Mucosa of gallbladder (tissue), 1 donor: ENCODE results near the gene SQSTM1. TPM values are rescaled to one million over a fixed set of nuclear protein-coding genes. Genes with fewer than 3 reads are reported as not detected.
"Not testable (repeated sequence)": the region's sequence is repeated elsewhere in the genome, so short reads cannot be mapped to it uniquely, and the experiment has no call there.

Experiments
- DNase-seq: peaks from one replicate; pipeline ENCODE4 v3.0.0-alpha.2; 2020; ENCODE audit warnings: low spot score
- total RNA-seq: library from RNA; stranded (reverse); gene quantifications from one replicate; pipeline ENCODE4 v1.2.1, GENCODE V29; 2021
- donor health status: DM: no; HTN: no; CAD: no.

Gene SQSTM1
- total RNA-seq, 1 donor from 2014 or later = 711 TPM

- DNase-seq = no peak
Observed at GRCh38 chr5:179824745-179825112, 4.0 kb downstream of the SQSTM1 start.

DNA sequence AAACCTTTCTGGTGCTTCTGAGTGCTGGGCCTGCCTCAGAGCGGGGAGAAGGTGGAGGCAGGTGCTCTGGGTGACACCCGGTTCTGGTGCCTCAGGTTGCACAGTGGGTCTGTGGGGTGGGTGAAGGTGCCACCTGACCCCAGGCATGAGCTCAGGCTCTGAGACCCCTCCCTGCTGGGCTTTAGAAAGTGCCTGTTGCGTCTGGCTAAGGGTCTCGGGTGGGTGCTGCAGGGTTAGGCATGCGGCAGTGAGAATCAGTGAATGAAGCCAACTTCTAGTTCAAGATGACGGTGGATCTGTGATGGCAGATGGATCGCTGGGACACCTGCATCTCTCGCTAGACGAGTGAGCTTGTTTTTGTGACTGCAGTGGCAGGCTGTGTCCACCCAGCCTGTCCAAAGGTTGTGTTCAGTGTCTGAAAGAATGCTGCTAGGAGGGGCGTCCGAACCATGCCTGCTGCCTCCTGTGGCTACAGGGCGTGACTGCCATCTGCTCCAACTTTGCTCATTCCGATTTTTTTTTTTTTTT lies 5.0 kb downstream of the SQSTM1 start:
- peak; percentile 68 for DNase-seq

GRCh38 chr5:179827680-179828079 lies 7.0 kb downstream of the SQSTM1 start:
- no peak for DNase-seq

DNA sequence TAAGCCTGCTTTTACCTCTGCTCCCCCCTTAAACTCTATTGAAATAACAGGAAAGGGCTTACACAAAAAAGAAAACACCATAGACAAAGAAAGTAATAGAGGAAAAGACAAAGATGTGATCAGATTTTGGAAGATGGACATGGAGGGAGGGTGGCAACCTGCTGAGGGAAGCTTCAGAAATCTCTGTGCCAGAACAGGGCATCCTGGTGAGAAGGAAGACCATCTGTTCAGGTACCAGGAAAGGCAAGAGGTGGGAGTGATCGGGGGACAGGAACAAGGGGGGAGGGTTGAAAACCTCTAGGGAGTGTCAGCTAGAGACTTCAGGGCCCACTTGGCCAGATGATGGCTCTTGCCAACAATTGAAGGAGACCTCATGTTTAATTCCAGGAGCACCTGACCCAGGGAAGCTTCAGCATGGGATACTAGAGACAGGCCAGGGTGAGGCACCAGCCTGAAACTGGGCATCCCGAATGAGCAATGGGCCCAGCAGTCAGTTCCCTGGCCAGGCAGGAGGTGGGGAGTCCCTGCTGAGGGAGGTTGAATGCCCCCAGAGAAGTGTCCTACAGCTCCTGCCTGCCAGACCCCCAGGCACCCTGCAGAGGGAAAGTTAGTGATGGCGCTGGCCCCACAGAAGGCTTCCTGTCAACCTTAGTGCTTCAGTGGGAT lies 8.2 kb downstream of the SQSTM1 start:
- no peak for DNase-seq

DNA sequence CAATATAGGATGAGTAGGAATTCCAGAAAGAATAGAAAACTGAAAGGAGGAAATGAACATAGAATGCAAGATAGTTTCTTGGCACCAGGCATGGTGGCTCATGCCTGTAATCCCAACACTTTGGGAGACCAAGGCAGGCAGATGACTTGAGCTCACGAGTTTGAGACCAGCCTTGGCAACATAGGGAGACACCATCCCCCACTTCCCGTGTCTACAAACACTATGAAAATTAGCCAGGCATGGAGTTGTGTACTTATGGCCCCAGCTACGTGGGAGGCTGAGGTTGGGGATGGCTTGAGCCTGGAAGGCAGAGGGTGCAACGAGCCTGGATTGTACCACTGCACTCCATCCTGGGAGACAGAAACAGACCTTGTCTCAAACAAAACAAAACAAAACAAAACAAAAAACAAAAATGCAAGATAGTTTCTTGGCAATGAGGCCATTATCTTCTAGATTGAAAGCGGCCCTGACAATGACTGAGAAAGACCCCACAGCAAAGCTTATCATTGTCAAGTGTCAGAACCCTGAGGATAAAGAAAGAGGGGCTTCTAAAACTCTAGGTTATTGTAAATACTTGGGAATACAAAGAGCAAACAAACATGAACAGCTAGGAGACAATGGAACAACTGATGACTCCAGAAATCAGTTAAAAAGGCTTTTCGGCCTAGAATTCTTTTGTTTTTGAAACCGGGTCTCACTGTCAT lies 9.2 kb downstream of the SQSTM1 start:
- no peak for DNase-seq

- no peak for DNase-seq
Observed at GRCh38 chr5:179830818-179831468, 10.2 kb downstream of the SQSTM1 start.

- no peak for DNase-seq
Observed at GRCh38 chr5:179832039-179832745, 11.5 kb downstream of the SQSTM1 start.

DNA sequence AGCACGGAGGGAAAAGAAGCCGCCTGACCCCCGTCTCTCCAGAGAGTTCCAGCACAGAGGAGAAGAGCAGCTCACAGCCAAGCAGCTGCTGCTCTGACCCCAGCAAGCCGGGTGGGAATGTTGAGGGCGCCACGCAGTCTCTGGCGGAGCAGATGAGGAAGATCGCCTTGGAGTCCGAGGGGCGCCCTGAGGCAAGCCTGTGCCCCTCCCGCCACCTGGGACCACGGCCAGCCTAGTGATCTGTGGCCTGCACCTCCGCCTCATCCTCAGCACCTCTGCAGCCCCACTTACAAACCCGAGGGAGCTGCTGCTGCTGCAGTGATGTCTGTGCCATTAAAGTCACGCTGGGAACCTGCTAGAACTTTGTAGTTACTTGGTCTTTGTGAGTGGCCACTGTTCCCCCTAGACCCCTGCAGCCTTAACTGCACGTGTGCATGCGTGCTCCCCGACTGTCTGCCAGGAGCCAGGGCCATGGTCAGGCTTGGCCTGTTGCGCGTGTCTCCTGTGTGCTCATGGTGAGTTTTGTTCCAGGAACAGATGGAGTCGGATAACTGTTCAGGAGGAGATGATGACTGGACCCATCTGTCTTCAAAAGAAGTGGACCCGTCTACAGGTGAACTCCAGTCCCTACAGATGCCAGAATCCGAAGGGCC lies 12.5 kb downstream of the SQSTM1 start:
- DNase-seq = no peak

DNA sequence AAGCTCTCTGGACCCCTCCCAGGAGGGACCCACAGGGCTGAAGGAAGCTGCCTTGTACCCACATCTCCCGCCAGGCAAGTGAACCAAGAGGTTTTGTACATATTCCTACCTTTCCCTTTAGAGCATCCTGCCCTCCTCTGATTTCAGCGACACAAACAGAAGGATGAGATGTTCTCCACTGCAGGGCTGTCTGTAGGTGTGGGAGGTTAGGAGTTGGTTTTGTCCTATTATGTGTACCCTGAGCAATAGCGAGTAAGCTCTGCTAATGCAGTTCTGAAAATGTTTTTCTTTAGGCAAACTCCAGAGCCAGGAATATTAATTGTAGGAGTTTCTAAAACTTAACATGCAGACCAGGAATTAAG lies 13.0 kb downstream of the SQSTM1 start:
- DNase-seq = no peak

- DNase-seq = no peak
Observed at GRCh38 chr5:179834120-179834519, 13.4 kb downstream of the SQSTM1 start.

DNA sequence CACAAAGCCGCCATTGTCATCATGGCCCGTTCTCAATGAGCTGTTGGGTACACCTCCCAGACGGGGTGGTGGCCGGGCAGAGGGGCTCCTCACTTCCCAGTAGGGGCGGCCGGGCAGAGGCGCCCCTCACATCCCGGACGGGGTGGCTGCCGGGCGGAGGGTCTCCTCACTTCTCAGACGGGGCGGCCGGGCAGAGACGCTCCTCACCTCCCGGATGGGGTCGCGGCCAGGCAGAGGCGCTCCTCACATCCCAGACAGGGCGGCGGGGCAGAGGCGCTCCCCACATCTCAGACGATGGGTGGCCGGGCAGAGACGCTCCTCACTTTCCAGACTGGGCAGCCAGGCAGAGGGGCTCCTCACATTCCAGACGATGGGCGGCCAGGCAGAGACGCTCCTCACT lies 14.2 kb downstream of the SQSTM1 start:
- DNase-seq = not testable (repeated sequence)

GRCh38 chr5:179836225-179837019 lies 15.7 kb downstream of the SQSTM1 start:
- no peak for DNase-seq

GRCh38 chr5:179837076-179838011 lies 16.6 kb downstream of the SQSTM1 start:
- no peak for DNase-seq

DNA sequence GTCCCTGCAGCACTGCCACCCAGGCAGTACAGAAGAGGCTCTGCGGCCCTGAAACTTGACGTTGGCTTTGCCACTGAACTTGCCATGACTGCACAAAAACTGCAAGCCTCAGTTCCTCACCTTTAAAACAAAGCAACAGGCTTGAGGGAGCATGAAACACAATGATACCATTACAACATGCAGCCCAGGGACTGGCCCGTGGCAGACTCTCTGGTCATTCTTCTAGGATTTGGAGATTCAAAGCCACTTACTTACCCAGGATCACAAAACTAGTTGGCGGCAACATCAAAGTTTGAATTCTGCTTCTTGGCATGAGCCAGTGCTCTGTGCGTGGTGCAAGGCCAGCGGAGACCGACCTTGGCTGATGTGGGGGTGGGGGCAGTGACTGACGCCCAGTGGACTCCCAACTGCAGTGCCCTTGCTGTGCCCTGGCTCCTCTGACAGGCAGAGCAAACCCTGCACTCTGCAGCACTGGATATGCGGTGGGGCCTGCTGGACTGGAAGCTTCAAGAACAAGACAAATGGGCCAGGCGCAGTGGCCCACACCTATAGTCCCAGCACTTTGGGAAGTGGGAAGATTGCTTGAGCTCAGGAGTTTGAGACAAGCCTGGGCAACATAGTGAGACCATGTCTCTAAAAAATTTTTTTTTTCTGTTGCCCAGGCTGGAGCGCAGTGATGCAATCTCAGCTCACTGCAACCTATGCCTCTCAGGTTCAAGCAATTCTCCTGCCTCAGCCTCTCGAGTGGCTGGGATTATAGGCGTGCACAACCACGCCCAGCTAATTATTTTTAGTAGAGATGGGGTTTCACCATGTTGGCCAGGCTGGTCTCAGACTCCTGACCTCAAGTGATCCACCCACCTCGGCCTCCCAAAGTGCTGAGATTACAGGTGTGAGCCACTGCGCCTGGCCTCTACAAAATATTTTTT lies 18.9 kb downstream of the SQSTM1 start:
- no peak for DNase-seq

GRCh38 chr5:179840321-179840720 lies 19.6 kb downstream of the SQSTM1 start:
- DNase-seq = no peak

DNA sequence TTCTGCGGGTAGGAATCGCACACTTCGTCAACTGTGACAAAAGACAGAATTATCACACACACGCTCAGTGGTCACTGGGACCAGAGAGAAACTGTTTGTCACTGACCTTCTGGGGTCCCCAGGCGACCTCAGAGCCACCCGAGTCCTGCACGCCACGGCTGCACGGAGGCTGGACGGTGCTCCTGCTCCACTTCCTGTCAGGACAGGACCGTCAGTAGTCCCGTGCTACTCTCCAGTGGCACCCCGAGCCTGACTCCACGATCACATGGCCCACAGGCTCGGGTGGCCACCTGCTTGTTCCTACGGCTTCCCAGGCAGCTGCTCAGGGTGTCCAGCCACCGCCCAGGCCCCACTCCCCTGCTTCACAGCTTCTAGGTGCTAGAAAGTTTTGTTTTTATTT lies 20.1 kb downstream of the SQSTM1 start:
- no peak for DNase-seq

- DNase-seq = no peak
Observed at GRCh38 chr5:179841621-179842020, 20.9 kb downstream of the SQSTM1 start.

DNA sequence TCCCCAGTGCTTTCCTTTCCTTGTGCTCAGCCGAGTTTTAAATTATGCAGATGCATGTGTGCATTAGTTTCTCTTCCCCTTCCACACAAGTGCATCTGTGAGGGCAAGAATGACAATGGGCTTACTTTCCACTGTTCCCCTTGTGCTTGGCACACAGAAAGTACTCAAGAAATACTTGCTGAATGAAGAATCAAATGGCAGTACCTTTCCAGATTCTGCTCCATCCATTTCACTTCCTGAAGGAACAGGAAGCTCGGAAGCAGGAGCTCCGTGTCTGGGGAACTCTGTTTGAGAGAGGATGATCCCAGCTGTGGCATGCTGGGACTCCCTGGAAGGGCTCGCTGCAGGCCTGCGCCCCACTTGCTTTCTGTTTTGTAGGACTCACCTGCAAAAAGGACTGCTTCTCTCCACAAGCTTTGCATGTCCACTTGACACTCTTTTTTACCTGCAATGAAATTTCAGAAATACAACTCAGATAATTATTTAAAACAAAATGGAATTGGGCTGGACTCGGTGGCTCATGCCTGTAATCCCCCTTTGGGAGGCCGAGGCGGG lies 32.4 kb downstream of the SQSTM1 start:
- DNase-seq = no peak
